ENCODE measurements around the gene RPP40. TPM values are rescaled to one million over a fixed set of nuclear protein-coding genes. Genes with fewer than 3 reads are reported as not detected.

RPP40 gene
- polyA plus RNA-seq, result 15.1 and 27.2 TPM in 2 replicates

GRCh38 chr6:5003604-5004372 lies at the start of gene RPP40:
Gene RPP40, minus strand, starts transcription at chr6:5004037. Its CDS starts 35 bp downstream, at chr6:5004002.

Other genes with a start within 250 kb of the RPP40 start
- 1.7 and 3.8 TPM in 2 replicates for gene CDYL, start 227.6 kb downstream of the RPP40 start, polyA plus RNA-seq
- gene PPP1R3G, start 81.3 kb upstream of the RPP40 start, polyA plus RNA-seq, result 0.10 and 0.55 TPM in 2 replicates

Measured in Purkinje cell (primary cell).